ENCODE results near the gene ITPR3.

ITPR3 gene

GRCh38 chr6:33620856-33621710, at the start of gene ITPR3:
ITPR3 (plus strand) TSS chr6:33621322; CDS start chr6:33621603, 281 bp downstream.
- DNase-seq = peak; percentile 52

GRCh38 chr6:33571637-33572316, 49.3 kb upstream of the ITPR3 start:
- DNase-seq = no peak

GRCh38 chr6:33575211-33575610, 45.9 kb upstream of the ITPR3 start:
- DNase-seq = no peak

GRCh38 chr6:33576668-33577067, 44.5 kb upstream of the ITPR3 start:
- DNase-seq = no peak

GRCh38 chr6:33577106-33577535, 44.0 kb upstream of the ITPR3 start:
- no peak for DNase-seq

- no peak for DNase-seq
Observed at GRCh38 chr6:33577718-33578117, 43.4 kb upstream of the ITPR3 start.

- no peak for DNase-seq
Observed at GRCh38 chr6:33578164-33578563, 43.0 kb upstream of the ITPR3 start.

- DNase-seq = no peak
Observed at GRCh38 chr6:33578588-33579011, 42.5 kb upstream of the ITPR3 start.

- DNase-seq = peak; percentile 92
Observed at GRCh38 chr6:33579828-33580714, 41.1 kb upstream of the ITPR3 start, which contains the start of gene BAK1. BAK1 (minus strand) TSS chr6:33580276; CDS start chr6:33577604, 2,672 bp downstream.

- no peak for DNase-seq
Observed at GRCh38 chr6:33581186-33581585, 39.9 kb upstream of the ITPR3 start.

- no peak for DNase-seq
Observed at GRCh38 chr6:33583591-33584155, 37.4 kb upstream of the ITPR3 start.

GRCh38 chr6:33584700-33585402, 36.3 kb upstream of the ITPR3 start:
- DNase-seq = no peak

GRCh38 chr6:33585403-33586107, 35.6 kb upstream of the ITPR3 start:
- DNase-seq = peak; percentile 85

GRCh38 chr6:33586108-33586640, 34.9 kb upstream of the ITPR3 start:
- DNase-seq = no peak

GRCh38 chr6:33587529-33587928, 33.6 kb upstream of the ITPR3 start:
- no peak for DNase-seq

- DNase-seq = no peak
Observed at GRCh38 chr6:33588894-33589293, 32.2 kb upstream of the ITPR3 start.

GRCh38 chr6:33589392-33589730, 31.8 kb upstream of the ITPR3 start:
- no peak for DNase-seq

- no peak for DNase-seq
Observed at GRCh38 chr6:33589731-33590530, 31.2 kb upstream of the ITPR3 start.

GRCh38 chr6:33590531-33591198, 30.5 kb upstream of the ITPR3 start:
- DNase-seq = no peak
